ENCODE data around the gene PPP1R14D.

GRCh38 chr15:40826423-40827075 is 2.0 kb downstream of the PPP1R14D start:
- TF ChIP-seq CTCF (IDR thresholded peaks at IDR 0.05; ENCODE audit: insufficient read depth, low read length) (no peak), POLR2AphosphoS5 (IDR thresholded peaks at IDR 0.05; ENCODE audit: low read depth) (no peak), SPI1 (IDR thresholded peaks at IDR 0.05; ENCODE audit: borderline replicate concordance, low read depth) (no peak)

Data from HL-60 (cell line).